Measurements from ENCODE around the gene UGT1A5.

UGT1A5 gene

GRCh38 chr2:233779722-233780121 lies 67.0 kb downstream of the UGT1A5 start:
- DNase-seq (ENCODE audit: low read depth, low spot score): no peak

- no peak for DNase-seq (ENCODE audit: low read depth, low spot score)
These were observed 68.1 kb downstream of the UGT1A5 start for GRCh38 chr2:233780771-233781170.

- no peak for DNase-seq (ENCODE audit: low read depth, low spot score)
These were observed 76.8 kb downstream of the UGT1A5 start for GRCh38 chr2:233789554-233789953.

- DNase-seq (ENCODE audit: low read depth, low spot score): no peak
These were observed 78.6 kb downstream of the UGT1A5 start for GRCh38 chr2:233791151-233791882.

- no peak for DNase-seq (ENCODE audit: low read depth, low spot score)
These were observed 79.2 kb downstream of the UGT1A5 start for GRCh38 chr2:233791883-233792329.

- DNase-seq (ENCODE audit: low read depth, low spot score): no peak
These were observed 80.0 kb downstream of the UGT1A5 start for GRCh38 chr2:233792720-233793119.

- no peak for DNase-seq (ENCODE audit: low read depth, low spot score)
These were observed 80.9 kb downstream of the UGT1A5 start for GRCh38 chr2:233793465-233794127.

GRCh38 chr2:233794128-233794658 lies 81.5 kb downstream of the UGT1A5 start:
- no peak for DNase-seq (ENCODE audit: low read depth, low spot score)

- no peak for DNase-seq (ENCODE audit: low read depth, low spot score)
These were observed 83.0 kb downstream of the UGT1A5 start for GRCh38 chr2:233795735-233796171.

- no peak for DNase-seq (ENCODE audit: low read depth, low spot score)
These were observed 83.5 kb downstream of the UGT1A5 start for GRCh38 chr2:233796254-233796653.

GRCh38 chr2:233798335-233799086 lies 85.8 kb downstream of the UGT1A5 start:
- DNase-seq (ENCODE audit: low read depth, low spot score): no peak

GRCh38 chr2:233799087-233799665 lies 86.5 kb downstream of the UGT1A5 start:
- no peak for DNase-seq (ENCODE audit: low read depth, low spot score)

GRCh38 chr2:233799716-233800115 lies 87.0 kb downstream of the UGT1A5 start:
- no peak for DNase-seq (ENCODE audit: low read depth, low spot score)

GRCh38 chr2:233800208-233800607 lies 87.5 kb downstream of the UGT1A5 start:
- DNase-seq (ENCODE audit: low read depth, low spot score): no peak

- DNase-seq (ENCODE audit: low read depth, low spot score): no peak
These were observed 88.8 kb downstream of the UGT1A5 start for GRCh38 chr2:233801357-233802131.

- no peak for DNase-seq (ENCODE audit: low read depth, low spot score)
These were observed 89.6 kb downstream of the UGT1A5 start for GRCh38 chr2:233802132-233802815.

- no peak for DNase-seq (ENCODE audit: low read depth, low spot score)
These were observed 90.7 kb downstream of the UGT1A5 start for GRCh38 chr2:233803292-233803911.

GRCh38 chr2:233803994-233804393 lies 91.3 kb downstream of the UGT1A5 start:
- no peak for DNase-seq (ENCODE audit: low read depth, low spot score)

- DNase-seq (ENCODE audit: low read depth, low spot score): no peak
These were observed 94.6 kb downstream of the UGT1A5 start for GRCh38 chr2:233807215-233807865.

All from iPS DF 19.7 (cell line).